SK-N-SH (cell line): ENCODE measurements around the gene CTBP1.

Experiments
- CHD2 ChIP-seq: fragments of 150-350 bp; IDR thresholded peaks from 2 replicates; pipeline ENCODE4 v1.6.1; 2018; ENCODE audit warnings: low read length; ENCODE audit not compliant: partially characterized antibody
- CTCF ChIP-seq: fragments of 200-600 bp; sonication (generic); IDR thresholded peaks from 2 replicates; pipeline ENCODE4 v1.6.1; 2017; ENCODE audit warnings: antibody characterized with exemption, mild to moderate bottlenecking, moderate library complexity
- EP300 ChIP-seq, 2 experiments: IDR thresholded peaks; 2 replicates each; pipeline versions ENCODE4 v1.4.0 to v1.6.1; 2012; ENCODE audit warnings: borderline replicate concordance in 1 of 2, low read depth in 1 of 2, low read length in 1 of 2
- GABPA ChIP-seq: IDR thresholded peaks from 2 replicates; pipeline ENCODE4 v1.4.0; 2012; ENCODE audit warnings: low read depth, mild to moderate bottlenecking
- IRF3 ChIP-seq: fragments of 150-350 bp; IDR thresholded peaks from 2 replicates; pipeline ENCODE4 v1.6.1; 2016; ENCODE audit warnings: mild to moderate bottlenecking, low read depth, low read length
- MAX ChIP-seq: IDR thresholded peaks from 2 replicates; pipeline ENCODE4 v1.4.0; 2012; ENCODE audit warnings: low read depth
- PBX3 ChIP-seq: IDR thresholded peaks from 2 replicates; pipeline ENCODE4; 2012
- RAD21 ChIP-seq: IDR thresholded peaks from 2 replicates; pipeline ENCODE4 v1.6.1; 2012; ENCODE audit warnings: mild to moderate bottlenecking, low read length
- SIN3A ChIP-seq: IDR thresholded peaks from 2 replicates; pipeline ENCODE4 v1.6.1; 2012; ENCODE audit warnings: low read depth, mild to moderate bottlenecking, low read length, moderate library complexity, borderline replicate concordance
- SMC3 ChIP-seq: IDR thresholded peaks from 2 replicates; pipeline ENCODE4 v1.6.1; 2012; ENCODE audit warnings: low read depth, low read length, improper control_type of control experiment
- TAF1 ChIP-seq: IDR thresholded peaks from 2 replicates; pipeline ENCODE4 v1.6.1; 2012; ENCODE audit warnings: low read depth, mild to moderate bottlenecking, low read length, moderate library complexity, borderline replicate concordance
- TEAD4 ChIP-seq: IDR thresholded peaks from 2 replicates; pipeline ENCODE4 v1.4.0; 2012; ENCODE audit warnings: mild to moderate bottlenecking, borderline replicate concordance; ENCODE audit not compliant: insufficient read depth
- USF1 ChIP-seq: IDR thresholded peaks from 2 replicates; pipeline ENCODE4 v1.4.0; 2012; ENCODE audit warnings: low read depth, borderline replicate concordance
- YY1 ChIP-seq: IDR thresholded peaks from 2 replicates; pipeline ENCODE4 v1.4.0; 2012; ENCODE audit warnings: low read depth, mild to moderate bottlenecking

- TF ChIP-seq IRF3 (no peak), TEAD4 (no peak), CTCF (no peak), RAD21 (no peak), PBX3 (no peak), EP300 (IDR thresholded peaks at IDR 0.05; ENCODE audit: borderline replicate concordance in 1 of 2, low read depth in 1 of 2, low read length in 1 of 2) (no peak), MAX (no peak), GABPA (no peak), CHD2 (no peak), TAF1 (no peak), SMC3 (no peak), USF1 (no peak), SIN3A (no peak), YY1 (no peak)
These were observed 42.2 kb upstream of the CTBP1 start for GRCh38 chr4:1291091-1291490.
